GM23248 (cell line): ENCODE results near the gene TM2D1.

Experiments used
- EZH2 ChIP-seq: fragments of 200-600 bp; sonication (generic); IDR thresholded peaks from 2 replicates; pipeline ENCODE4 v1.6.1; 2018; ENCODE audit warnings: antibody characterized with exemption, mild to moderate bottlenecking; ENCODE audit not compliant: insufficient read depth, poor library complexity, severe bottlenecking
- EZH2phosphoT487 ChIP-seq: fragments of 200-600 bp; sonication (generic); IDR thresholded peaks from 2 replicates; pipeline ENCODE4 v1.6.1; 2018; ENCODE audit warnings: antibody characterized with exemption, moderate library complexity, mild to moderate bottlenecking, low read depth; ENCODE audit not compliant: insufficient read depth

GRCh38 chr1:61641578-61642336, 83.2 kb downstream of the TM2D1 start:
- no peak for TF ChIP-seq EZH2
- TF ChIP-seq EZH2phosphoT487: no peak
